Spleen (tissue), 7 donors: Measurements from ENCODE around the gene ACSF2.

Experiments used
- POLR2A ChIP-seq, 3 donors: fragments of 450-650 bp; IDR thresholded peaks; one replicate each; pipeline ENCODE4 v1.5.1; 2017; ENCODE audit warnings: antibody characterized with exemption in 3 of 3, mild to moderate bottlenecking in 1 of 3
- TF ChIP-seq, protein P1 (sequence below), 11 experiments: fragments of 200-600 bp in 7 of 11; fragments of 450-650 bp in 4 of 11; sonication (generic) in 4 of 11; IDR thresholded peaks in 8 of 11; conservative IDR thresholded peaks in 3 of 11; 1 replicate in 7 of 11; 2 replicates in 4 of 11; pipeline versions ENCODE4 v1.4.0 to v1.8.0; 2016 to 2021; ENCODE audit warnings: antibody characterized with exemption in 11 of 11, inconsistent platforms in 4 of 11, mild to moderate bottlenecking in 1 of 11
- donor health status: DM: no; HTN: no; CAD: no; lungs with moderate emphysema.
- donor health status: DM: no; HTN: no; CAD: no.
- donor health status: DM: no; HTN: no; CAD: no.

GRCh38 chr17:50445730-50446325 lies 19.8 kb downstream of the ACSF2 start:
- no peak for TF ChIP-seq POLR2A (IDR thresholded peaks at IDR 0.05)
- TF ChIP-seq, protein P1, sequence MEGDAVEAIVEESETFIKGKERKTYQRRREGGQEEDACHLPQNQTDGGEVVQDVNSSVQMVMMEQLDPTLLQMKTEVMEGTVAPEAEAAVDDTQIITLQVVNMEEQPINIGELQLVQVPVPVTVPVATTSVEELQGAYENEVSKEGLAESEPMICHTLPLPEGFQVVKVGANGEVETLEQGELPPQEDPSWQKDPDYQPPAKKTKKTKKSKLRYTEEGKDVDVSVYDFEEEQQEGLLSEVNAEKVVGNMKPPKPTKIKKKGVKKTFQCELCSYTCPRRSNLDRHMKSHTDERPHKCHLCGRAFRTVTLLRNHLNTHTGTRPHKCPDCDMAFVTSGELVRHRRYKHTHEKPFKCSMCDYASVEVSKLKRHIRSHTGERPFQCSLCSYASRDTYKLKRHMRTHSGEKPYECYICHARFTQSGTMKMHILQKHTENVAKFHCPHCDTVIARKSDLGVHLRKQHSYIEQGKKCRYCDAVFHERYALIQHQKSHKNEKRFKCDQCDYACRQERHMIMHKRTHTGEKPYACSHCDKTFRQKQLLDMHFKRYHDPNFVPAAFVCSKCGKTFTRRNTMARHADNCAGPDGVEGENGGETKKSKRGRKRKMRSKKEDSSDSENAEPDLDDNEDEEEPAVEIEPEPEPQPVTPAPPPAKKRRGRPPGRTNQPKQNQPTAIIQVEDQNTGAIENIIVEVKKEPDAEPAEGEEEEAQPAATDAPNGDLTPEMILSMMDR (IDR thresholded peaks at IDR 0.05 in 8 of 11, conservative IDR thresholded peaks at IDR 0.05 in 3 of 11), result no peak
